Measurements from ENCODE around the gene NCK2. TPM values are rescaled to one million over a fixed set of nuclear protein-coding genes. Genes with fewer than 3 reads are reported as not detected.
A peak's percentile ranks its signal among the peaks of the same experiment; 100 is the strongest.

Gene NCK2
- total RNA-seq, 1 donor from 2014 or later, result 42.3 TPM

- no peak overlapping the region for H3K4me3 ChIP-seq (ENCODE audit: low read length in 3 of 3)
- H3K36me3 ChIP-seq (ENCODE audit: control insufficient read depth in 3 of 3, insufficient read depth in 3 of 3, low read length in 3 of 3), result no peaks in the 10 kb centered on the region
- H3K27me3 ChIP-seq (ENCODE audit: control insufficient read depth in 3 of 3, insufficient read depth in 3 of 3, low read length in 3 of 3), result no peaks in the 10 kb centered on the region
- H3K9ac ChIP-seq (ENCODE audit: low read depth in 1 of 3, low read length in 3 of 3), result no peak overlapping the region
- H3K9me3 ChIP-seq (ENCODE audit: control insufficient read depth in 3 of 3, low read length in 3 of 3), result no peaks in the 10 kb centered on the region
- peaks cover 18 to 34% (median 30%) of the 10 kb centered on the region in 3 donors for H3K4me1 ChIP-seq (ENCODE audit: control insufficient read depth in 3 of 3, insufficient read depth in 3 of 3, low read length in 3 of 3)
- no peak overlapping the region for H3K27ac ChIP-seq (ENCODE audit: low read depth, low read length)
Observed at GRCh38 chr2:105861200-105861599, 116.5 kb downstream of the NCK2 start.

- H3K36me3 ChIP-seq (ENCODE audit: control insufficient read depth in 3 of 3, insufficient read depth in 3 of 3, low read length in 3 of 3), result no peaks in the 10 kb centered on the region
- H3K4me3 ChIP-seq (ENCODE audit: low read length in 3 of 3), result no peak overlapping the region
- no peaks in the 10 kb centered on the region for H3K9me3 ChIP-seq (ENCODE audit: control insufficient read depth in 3 of 3, low read length in 3 of 3)
- H3K9ac ChIP-seq (ENCODE audit: low read depth in 1 of 3, low read length in 3 of 3), result no peak overlapping the region
- H3K27me3 ChIP-seq (ENCODE audit: control insufficient read depth in 3 of 3, insufficient read depth in 3 of 3, low read length in 3 of 3), result no peaks in the 10 kb centered on the region
- peaks cover 23 to 40% (median 36%) of the 10 kb centered on the region in 3 donors for H3K4me1 ChIP-seq (ENCODE audit: control insufficient read depth in 3 of 3, insufficient read depth in 3 of 3, low read length in 3 of 3)
- no peak overlapping the region for H3K27ac ChIP-seq (ENCODE audit: low read depth, low read length)
Observed at GRCh38 chr2:105862843-105863242, 118.1 kb downstream of the NCK2 start.

GRCh38 chr2:105864262-105864661 is 119.5 kb downstream of the NCK2 start:
- Histone ChIP-seq H3K27ac (ENCODE audit: low read depth, low read length) (no peak overlapping the region), H3K4me1 (ENCODE audit: control insufficient read depth in 3 of 3, insufficient read depth in 3 of 3, low read length in 3 of 3) (peaks cover 37 to 54% (median 49%) of the 10 kb centered on the region in 3 donors)

GRCh38 chr2:105865222-105865913 is 120.7 kb downstream of the NCK2 start:
- Histone ChIP-seq H3K27ac (ENCODE audit: low read depth, low read length) (no peak overlapping the region), H3K4me1 (ENCODE audit: control insufficient read depth in 3 of 3, insufficient read depth in 3 of 3, low read length in 3 of 3) (peaks cover 40 to 59% (median 51%) of the 10 kb centered on the region in 3 donors)

More at GRCh38 chr2:105864262-105864661, 119.5 kb downstream of the NCK2 start:
- peaks cover 0 to under 1% (median 0%) of the 10 kb centered on the region in 3 donors for H3K36me3 ChIP-seq (ENCODE audit: control insufficient read depth in 3 of 3, insufficient read depth in 3 of 3, low read length in 3 of 3)
- H3K4me3 ChIP-seq (ENCODE audit: low read length in 3 of 3), result no peak overlapping the region
- H3K9ac ChIP-seq (ENCODE audit: low read depth in 1 of 3, low read length in 3 of 3), result no peak overlapping the region
- no peaks in the 10 kb centered on the region for H3K27me3 ChIP-seq (ENCODE audit: control insufficient read depth in 3 of 3, insufficient read depth in 3 of 3, low read length in 3 of 3)
- no peaks in the 10 kb centered on the region for H3K9me3 ChIP-seq (ENCODE audit: control insufficient read depth in 3 of 3, low read length in 3 of 3)

GRCh38 chr2:105866216-105867185 is 121.8 kb downstream of the NCK2 start:
- Histone ChIP-seq H3K27ac (ENCODE audit: low read depth, low read length) (no peak overlapping the region), H3K36me3 (ENCODE audit: control insufficient read depth in 3 of 3, insufficient read depth in 3 of 3, low read length in 3 of 3) (peaks cover 0 to 2% (median 2%) of the 10 kb centered on the region in 3 donors), H3K27me3 (ENCODE audit: control insufficient read depth in 3 of 3, insufficient read depth in 3 of 3, low read length in 3 of 3) (no peaks in the 10 kb centered on the region), H3K9ac (ENCODE audit: low read depth in 1 of 3, low read length in 3 of 3) (no peak overlapping the region), H3K9me3 (ENCODE audit: control insufficient read depth in 3 of 3, low read length in 3 of 3) (no peaks in the 10 kb centered on the region), H3K4me1 (ENCODE audit: control insufficient read depth in 3 of 3, insufficient read depth in 3 of 3, low read length in 3 of 3) (peaks cover 40 to 57% (median 46%) of the 10 kb centered on the region in 3 donors), H3K4me3 (ENCODE audit: low read length in 3 of 3) (no peak overlapping the region)

More at GRCh38 chr2:105865222-105865913, 120.7 kb downstream of the NCK2 start:
- peak overlapping the region in 1 of 3 donors; percentile 16 for H3K9ac ChIP-seq (ENCODE audit: low read depth in 1 of 3, low read length in 3 of 3)
- H3K36me3 ChIP-seq (ENCODE audit: control insufficient read depth in 3 of 3, insufficient read depth in 3 of 3, low read length in 3 of 3), result peaks cover 0 to 2% (median 0%) of the 10 kb centered on the region in 3 donors
- H3K9me3 ChIP-seq (ENCODE audit: control insufficient read depth in 3 of 3, low read length in 3 of 3), result no peaks in the 10 kb centered on the region
- H3K4me3 ChIP-seq (ENCODE audit: low read length in 3 of 3), result peak overlapping the region in 2 of 3 donors; percentile 13 to 19
- no peaks in the 10 kb centered on the region for H3K27me3 ChIP-seq (ENCODE audit: control insufficient read depth in 3 of 3, insufficient read depth in 3 of 3, low read length in 3 of 3)

GRCh38 chr2:105867587-105867986 is 122.9 kb downstream of the NCK2 start:
- peaks cover 0 to 2% (median 2%) of the 10 kb centered on the region in 3 donors for H3K36me3 ChIP-seq (ENCODE audit: control insufficient read depth in 3 of 3, insufficient read depth in 3 of 3, low read length in 3 of 3)
- no peaks in the 10 kb centered on the region for H3K27me3 ChIP-seq (ENCODE audit: control insufficient read depth in 3 of 3, insufficient read depth in 3 of 3, low read length in 3 of 3)
- no peaks in the 10 kb centered on the region for H3K9me3 ChIP-seq (ENCODE audit: control insufficient read depth in 3 of 3, low read length in 3 of 3)
- H3K9ac ChIP-seq (ENCODE audit: low read depth in 1 of 3, low read length in 3 of 3), result no peak overlapping the region
- peaks cover 40 to 64% (median 55%) of the 10 kb centered on the region in 3 donors for H3K4me1 ChIP-seq (ENCODE audit: control insufficient read depth in 3 of 3, insufficient read depth in 3 of 3, low read length in 3 of 3)
- H3K27ac ChIP-seq (ENCODE audit: low read depth, low read length), result no peak overlapping the region
- H3K4me3 ChIP-seq (ENCODE audit: low read length in 3 of 3), result no peak overlapping the region

- H3K4me3 ChIP-seq (ENCODE audit: low read length in 3 of 3), result no peak overlapping the region
- peaks cover 0 to 2% (median 2%) of the 10 kb centered on the region in 3 donors for H3K36me3 ChIP-seq (ENCODE audit: control insufficient read depth in 3 of 3, insufficient read depth in 3 of 3, low read length in 3 of 3)
- peaks cover 39 to 64% (median 55%) of the 10 kb centered on the region in 3 donors for H3K4me1 ChIP-seq (ENCODE audit: control insufficient read depth in 3 of 3, insufficient read depth in 3 of 3, low read length in 3 of 3)
- H3K9ac ChIP-seq (ENCODE audit: low read depth in 1 of 3, low read length in 3 of 3), result no peak overlapping the region
- H3K9me3 ChIP-seq (ENCODE audit: control insufficient read depth in 3 of 3, low read length in 3 of 3), result no peaks in the 10 kb centered on the region
- no peak overlapping the region for H3K27ac ChIP-seq (ENCODE audit: low read depth, low read length)
- H3K27me3 ChIP-seq (ENCODE audit: control insufficient read depth in 3 of 3, insufficient read depth in 3 of 3, low read length in 3 of 3), result no peaks in the 10 kb centered on the region
Observed at GRCh38 chr2:105868060-105868459, 123.3 kb downstream of the NCK2 start.

- Histone ChIP-seq H3K27me3 (ENCODE audit: control insufficient read depth in 3 of 3, insufficient read depth in 3 of 3, low read length in 3 of 3) (no peaks in the 10 kb centered on the region), H3K9ac (ENCODE audit: low read depth in 1 of 3, low read length in 3 of 3) (peak overlapping the region in 2 of 3 donors; percentile 38 to 45), H3K27ac (ENCODE audit: low read depth, low read length) (no peak overlapping the region), H3K4me1 (ENCODE audit: control insufficient read depth in 3 of 3, insufficient read depth in 3 of 3, low read length in 3 of 3) (peaks cover 45 to 67% (median 58%) of the 10 kb centered on the region in 3 donors), H3K4me3 (ENCODE audit: low read length in 3 of 3) (peak overlapping the region in 1 of 3 donors; percentile 13), H3K9me3 (ENCODE audit: control insufficient read depth in 3 of 3, low read length in 3 of 3) (no peaks in the 10 kb centered on the region), H3K36me3 (ENCODE audit: control insufficient read depth in 3 of 3, insufficient read depth in 3 of 3, low read length in 3 of 3) (peaks cover 0 to 2% (median 2%) of the 10 kb centered on the region in 3 donors)
Observed at GRCh38 chr2:105869341-105869740, 124.6 kb downstream of the NCK2 start.

- no peak overlapping the region for H3K9ac ChIP-seq (ENCODE audit: low read depth in 1 of 3, low read length in 3 of 3)
- peaks cover 43 to 62% (median 54%) of the 10 kb centered on the region in 3 donors for H3K4me1 ChIP-seq (ENCODE audit: control insufficient read depth in 3 of 3, insufficient read depth in 3 of 3, low read length in 3 of 3)
- H3K9me3 ChIP-seq (ENCODE audit: control insufficient read depth in 3 of 3, low read length in 3 of 3), result no peaks in the 10 kb centered on the region
- no peak overlapping the region for H3K4me3 ChIP-seq (ENCODE audit: low read length in 3 of 3)
- no peaks in the 10 kb centered on the region for H3K27me3 ChIP-seq (ENCODE audit: control insufficient read depth in 3 of 3, insufficient read depth in 3 of 3, low read length in 3 of 3)
- H3K36me3 ChIP-seq (ENCODE audit: control insufficient read depth in 3 of 3, insufficient read depth in 3 of 3, low read length in 3 of 3), result peaks cover 0 to 2% (median 2%) of the 10 kb centered on the region in 3 donors
- no peak overlapping the region for H3K27ac ChIP-seq (ENCODE audit: low read depth, low read length)
Observed at GRCh38 chr2:105870062-105870461, 125.3 kb downstream of the NCK2 start.
